ENCODE measurements around the gene GOT1.

GOT1 gene

DNA sequence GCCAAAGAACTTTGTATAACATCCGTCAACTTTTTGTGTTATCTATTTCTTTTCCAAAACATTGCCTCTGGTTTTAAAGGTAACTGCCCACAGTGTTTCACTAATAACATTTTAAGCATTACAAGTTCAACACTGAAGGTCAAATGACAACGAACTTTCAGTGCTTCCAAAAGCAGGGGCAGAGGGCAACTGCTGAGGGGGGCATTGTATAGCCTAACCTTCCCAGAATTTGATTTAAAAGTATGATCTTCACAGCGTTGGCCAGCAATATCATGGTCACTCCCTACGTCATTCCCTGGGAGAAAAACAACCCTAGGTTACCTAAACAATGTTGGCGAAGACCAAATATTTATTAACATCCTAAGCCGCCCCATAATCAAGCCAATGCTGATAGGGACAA, 2.5 kb upstream of the GOT1 start:
- DNase-seq, result no peak

DNA sequence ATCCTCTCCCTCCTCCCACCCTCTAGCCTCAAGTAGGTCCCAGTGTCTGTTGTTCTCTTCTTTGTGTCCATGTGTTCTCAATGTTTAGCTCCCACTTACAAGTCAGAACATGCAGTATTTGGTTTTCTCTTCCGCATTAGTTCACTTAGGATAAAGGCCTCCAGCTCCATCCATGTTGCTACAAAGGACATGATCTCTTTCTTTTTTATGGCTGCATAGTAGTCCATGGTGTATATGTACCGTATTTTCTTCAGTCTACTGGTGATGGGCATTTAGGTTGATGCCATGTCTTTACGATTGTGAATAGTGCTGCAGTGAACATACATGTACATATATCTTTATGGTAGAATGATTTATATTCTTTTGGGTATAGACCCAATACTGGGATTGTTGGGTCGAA, 1.6 kb upstream of the GOT1 start:
- DNase-seq, result no peak

DNA sequence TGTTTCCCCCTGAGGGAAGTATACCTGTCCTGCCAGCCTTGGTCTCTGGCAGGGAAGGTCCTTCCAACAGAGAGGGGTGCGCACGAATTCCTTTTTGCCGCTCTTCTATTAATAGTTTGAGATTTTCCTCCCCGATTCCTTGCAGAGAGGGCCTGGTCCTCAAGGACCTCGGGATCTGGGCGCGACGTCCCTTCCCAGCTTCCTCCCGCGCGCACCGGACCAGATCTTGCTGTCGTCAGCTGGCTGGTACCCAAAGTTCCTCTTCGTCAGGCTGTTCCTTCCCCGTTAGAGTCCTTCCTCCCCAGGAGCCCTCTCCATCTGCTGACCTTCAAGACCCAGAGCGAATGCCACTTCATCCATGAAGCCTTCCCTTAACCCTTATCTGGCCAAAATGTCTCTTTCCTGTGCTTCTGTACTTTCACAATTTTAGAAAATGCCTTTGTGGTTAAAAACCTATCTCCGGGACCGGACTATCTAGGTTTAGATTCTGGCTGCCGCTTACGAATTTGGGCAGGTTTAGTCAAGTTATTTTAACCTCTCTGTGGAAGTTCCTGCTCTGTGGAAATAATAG, 851 bp upstream of the GOT1 start:
- no peak for DNase-seq

DNA sequence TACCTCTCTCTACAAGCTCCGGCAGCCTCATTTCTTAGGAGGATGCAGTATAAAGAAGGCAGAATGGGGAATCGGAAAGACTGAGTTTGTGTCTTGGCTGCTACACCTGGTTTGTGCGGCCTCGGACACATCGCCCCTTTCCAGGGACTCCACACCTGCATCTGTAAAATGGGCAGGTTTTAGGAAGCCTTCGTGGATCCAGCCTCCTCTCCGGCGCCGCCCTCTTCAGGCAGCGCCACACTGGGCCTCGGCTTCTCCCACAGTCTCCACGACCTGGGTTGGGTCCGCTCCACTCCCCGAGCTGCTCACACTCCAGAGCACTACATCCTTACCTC, 341 bp downstream of the GOT1 start:
- no peak for DNase-seq

DNA sequence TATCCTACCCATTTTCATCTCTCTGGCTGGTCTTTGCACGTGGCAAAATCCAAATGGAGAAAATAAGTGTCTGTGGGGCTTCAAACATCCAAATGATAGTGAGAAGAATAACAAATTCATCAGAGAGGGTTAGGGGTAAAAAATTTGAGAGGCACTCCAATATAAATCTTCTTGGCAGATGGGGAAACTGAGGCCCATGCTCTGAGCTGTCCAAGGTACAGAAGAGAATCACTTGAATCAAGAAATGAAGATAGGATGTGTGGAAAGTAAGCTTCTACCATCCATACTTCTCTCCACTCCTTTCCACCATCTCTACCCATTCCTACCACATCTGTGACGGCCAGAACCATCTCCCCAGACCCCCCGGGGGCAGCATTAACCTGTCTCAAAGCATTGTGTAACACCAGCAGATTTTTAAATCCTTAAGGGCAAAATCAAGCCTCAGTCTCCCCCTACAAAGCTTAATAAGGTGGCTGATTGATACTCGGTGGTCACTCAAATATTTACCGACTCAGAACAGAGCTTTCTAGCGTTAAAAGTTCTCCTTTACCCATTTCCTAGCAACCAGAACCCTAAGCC, 818 bp downstream of the GOT1 start:
- DNase-seq, result no peak

DNA sequence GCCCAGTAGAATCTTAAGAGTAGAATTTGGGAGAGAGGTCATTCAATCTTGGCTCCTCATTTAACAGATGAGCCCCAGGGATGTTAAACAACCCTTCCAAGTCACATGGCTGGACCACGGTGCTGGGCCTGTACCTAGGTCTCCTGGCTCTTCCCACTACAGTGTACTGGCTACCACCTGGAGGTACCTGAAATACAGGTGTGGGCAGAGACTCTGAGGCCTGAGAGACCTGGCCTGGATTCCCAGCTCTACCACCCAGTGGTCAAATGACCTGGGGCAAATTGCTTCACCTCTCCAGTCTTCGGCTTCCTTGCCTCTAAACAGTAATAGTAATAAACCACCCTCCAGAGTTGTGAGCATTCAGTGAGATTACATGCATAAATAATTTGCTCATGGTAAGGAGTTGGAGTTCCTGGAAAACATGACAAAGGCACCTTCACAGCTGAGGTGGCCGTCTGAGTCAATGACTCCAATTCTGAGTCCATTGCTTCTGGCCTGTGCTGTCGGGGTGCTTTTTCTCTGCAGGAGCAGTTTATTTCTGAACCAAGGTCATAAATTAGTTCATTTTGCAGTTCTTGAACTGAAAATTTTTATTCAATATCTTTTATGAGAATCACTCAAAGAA, 2.7 kb downstream of the GOT1 start:
- DNase-seq, result no peak

DNA sequence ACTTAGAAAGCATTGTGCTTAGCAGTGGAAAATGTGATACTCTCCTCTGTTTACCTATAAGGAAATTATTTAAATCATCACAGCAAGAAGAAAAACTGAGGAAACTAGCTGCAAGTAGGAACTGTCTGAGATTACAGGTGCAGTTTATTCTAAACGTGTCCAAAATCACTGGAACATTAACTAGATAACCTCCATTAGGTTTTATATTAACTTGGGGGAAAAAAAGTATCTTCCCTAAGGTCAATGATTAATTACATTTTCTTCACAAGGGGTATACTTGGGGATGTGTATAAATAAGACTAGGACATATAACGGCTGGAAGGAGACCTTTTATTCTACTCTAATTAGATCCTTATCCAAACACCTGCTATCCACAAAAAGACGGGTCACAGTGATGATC, 3.7 kb downstream of the GOT1 start:
- DNase-seq, result no peak

DNA sequence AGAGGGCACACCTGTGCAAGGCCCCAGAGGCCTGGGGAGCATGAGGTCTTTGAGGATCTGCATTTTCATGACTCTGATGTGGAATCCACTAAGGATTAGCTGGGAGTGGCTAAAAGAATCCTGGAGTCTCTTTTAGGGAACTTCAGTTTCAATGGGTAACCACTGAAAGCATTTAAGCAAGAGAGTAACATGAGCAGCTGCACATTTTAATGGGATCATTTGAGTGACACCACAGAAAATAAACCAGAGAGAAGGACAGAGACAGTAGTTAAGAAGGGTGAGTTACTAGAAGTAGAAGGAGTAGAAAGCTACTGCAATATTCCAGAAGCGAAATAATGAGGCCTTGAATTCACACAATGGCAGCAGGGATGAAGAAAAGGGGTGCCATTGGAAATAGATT, 5.2 kb downstream of the GOT1 start:
- no peak for DNase-seq

DNA sequence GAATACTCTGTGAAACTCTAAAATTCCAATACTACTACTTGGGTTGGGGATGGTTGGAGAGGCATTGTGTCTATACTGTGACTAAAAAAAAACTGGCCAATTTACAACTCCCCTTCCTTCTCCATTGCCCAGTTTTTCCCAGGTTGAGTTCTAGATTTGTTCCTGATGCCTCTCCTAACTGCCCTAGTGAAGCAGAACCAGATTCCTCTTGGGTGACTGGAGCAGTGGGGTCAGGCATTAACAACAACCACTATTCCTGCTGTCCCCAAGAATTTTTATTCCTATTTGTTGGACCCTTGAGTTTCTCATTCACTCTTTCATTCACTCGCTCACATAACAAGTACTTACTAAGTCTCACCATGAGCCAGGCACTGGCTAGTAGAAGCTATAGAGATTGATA, 5.8 kb downstream of the GOT1 start:
- no peak for DNase-seq

DNA sequence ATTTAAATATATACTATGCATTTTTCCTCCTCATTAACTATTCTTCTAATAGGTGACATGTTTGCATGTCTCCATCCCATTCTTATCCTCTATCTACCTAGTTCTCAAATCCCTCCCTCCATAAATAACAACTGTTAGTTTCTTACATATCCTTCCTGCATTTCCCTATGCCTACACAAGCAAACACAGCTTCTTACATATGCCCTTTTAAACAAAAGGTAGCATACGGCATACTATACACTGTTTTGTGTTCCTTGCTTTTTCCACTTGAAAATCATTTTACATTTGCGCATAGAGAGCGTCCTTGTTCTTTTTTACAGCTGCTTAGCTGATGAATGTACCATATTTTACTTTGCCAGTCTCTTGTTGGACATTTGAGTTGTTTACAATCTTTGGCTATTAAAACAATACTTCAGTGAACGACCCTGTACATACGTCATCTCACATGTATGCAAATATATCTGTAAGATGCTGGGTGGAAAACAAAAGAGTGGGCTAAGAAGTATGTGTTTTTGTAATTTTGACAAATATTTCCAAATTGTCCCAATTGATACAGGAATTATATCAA, 7.8 kb downstream of the GOT1 start:
- no peak for DNase-seq

DNA sequence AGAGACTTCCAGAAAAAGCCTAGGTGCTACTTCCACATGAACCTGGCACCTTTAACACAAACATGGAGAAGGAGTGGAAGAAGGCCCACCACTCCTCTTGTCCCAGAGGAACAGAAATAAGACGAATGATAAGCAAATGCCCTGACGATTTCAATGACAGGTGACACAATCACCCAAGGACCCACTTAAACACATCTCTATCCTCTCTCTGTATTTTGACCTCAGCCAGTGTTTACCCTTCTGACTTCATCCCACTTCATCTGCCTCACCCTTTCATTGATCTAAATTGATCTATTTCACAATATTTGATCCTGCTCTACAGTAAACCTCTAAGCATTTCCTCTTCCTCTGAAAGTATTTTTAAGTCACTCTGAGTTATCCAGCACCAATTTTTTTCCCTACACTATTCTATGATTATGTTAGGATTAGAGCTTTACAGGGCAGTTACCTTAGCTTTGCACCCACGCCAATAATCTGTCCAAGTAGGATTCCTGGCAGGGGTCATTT, 9.1 kb downstream of the GOT1 start:
- no peak for DNase-seq

DNA sequence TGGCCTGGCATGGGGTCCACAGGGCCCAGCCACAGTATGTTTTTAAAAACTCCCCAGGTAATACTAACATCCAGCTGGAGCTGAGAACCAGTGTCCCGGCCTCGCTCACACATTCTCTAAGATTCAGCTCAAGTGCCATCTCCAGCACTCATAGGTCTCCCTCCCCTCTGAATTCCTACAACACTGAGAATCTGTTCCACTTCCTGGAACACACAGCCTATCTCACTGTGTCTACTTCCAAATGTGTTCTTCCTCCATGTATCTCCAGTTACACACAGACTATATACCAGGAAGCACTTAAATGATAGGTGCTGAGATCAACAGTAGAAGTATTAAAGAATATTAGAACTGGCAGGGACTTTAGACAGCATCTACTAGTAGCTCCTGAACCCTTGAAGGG, 10.7 kb downstream of the GOT1 start:
- no peak for DNase-seq

DNA sequence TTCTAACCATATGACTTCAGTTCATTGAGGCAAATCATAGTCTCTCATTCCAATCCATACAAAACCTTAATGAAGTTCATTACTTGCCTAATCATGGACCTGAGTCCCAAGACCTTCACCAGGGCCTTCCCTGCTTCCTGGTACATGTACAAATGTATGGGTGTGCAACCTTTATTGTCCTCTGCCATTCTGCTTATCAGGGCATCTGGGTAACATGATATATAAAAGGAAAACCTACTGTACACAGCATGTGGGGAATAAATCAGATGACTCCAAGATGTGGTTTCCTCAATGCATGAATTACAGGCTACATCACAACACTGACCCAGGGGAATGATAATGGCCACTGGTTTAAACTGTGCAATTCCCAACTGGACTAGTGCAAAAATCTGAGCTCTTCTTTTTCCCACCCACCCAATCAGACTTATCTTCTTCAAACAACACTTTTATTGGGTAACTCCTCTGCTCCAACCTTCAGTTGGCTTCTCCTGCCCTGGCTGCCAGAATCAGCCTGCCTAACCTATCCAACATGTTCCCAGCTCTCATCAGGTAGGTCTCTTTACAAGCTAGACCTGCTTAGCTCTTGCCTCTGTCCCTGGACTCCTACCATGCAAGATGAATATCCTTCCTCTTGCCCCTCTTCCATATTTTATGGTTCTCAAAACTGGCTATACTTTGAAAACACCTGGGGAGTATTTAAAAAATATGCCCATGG, 11.4 kb downstream of the GOT1 start:
- no peak for DNase-seq

DNA sequence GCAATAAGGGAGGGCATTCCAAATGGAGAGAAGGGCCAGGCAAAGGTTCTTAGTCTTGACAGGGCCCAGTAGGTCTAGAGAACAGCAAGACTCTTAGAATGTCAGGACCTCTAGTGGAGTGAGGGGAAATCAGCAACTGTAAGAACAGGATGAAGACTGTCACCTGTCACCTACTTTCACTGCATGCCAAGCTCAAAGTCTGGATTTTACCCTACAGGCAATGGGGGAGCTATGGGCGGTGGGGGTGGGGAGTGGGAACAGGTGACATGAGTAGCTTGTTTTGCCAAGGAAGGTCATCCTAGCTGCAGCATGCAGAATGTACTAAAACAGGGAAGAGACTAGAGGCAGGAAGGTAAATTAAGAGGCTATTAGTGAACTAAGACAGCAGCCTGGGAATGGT, 18.3 kb downstream of the GOT1 start:
- DNase-seq, result no peak

DNA sequence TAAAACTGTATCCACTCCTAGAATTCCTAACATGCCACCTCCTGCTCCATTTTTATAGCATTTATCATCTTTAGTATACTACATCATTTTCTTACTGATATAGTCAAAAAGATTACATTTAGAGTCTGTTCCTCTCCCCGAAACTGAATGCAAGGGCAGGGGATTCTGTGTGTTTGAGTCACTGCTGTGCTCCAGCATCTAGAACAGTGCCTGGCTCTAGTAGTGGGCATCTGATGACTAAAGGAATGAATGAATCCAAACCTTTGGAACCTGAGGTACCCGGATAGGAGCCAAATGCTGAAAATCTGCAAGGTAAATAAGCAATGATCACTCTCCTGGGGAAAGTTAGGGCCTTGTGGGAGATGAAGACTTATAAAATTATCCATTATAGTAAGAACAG, 18.9 kb downstream of the GOT1 start:
- no peak for DNase-seq

DNA sequence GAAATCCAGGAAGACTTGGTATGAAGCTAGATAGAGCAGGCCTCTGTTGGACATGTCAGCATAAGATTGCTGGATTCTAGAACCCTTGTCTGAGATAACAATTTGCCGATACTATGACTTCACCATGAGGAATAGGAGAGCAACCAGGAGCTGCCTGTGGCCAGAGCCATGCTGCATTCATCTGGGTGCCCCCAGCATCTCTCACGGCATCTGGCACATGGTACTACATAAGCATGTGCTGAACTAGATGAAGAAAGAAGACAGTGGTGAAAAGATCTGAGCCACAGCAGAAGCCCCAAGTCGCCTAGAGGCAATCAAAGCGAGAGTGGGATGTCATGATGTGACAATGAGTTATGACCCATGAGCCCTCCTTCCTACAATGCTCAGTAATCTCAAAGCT, 19.5 kb downstream of the GOT1 start:
- DNase-seq, result no peak

DNA sequence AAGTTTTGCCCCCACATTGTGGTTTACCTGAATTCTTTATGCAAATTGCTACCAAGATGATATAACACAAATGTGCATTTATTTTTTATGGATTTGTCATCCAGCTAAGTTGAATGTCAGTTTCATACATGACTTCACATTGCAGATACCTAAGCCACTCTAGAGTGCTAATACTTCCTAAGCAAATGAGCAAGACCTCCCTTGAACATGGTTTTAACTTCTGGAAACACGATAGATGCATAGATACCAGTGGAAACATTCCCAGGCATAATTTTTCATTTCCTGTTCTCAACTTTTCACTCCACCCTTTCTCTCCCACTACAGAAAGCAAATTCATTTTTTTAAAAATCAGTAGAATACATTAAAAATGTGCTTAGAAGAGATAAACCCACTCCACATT, 20.3 kb downstream of the GOT1 start:
- no peak for DNase-seq

DNA sequence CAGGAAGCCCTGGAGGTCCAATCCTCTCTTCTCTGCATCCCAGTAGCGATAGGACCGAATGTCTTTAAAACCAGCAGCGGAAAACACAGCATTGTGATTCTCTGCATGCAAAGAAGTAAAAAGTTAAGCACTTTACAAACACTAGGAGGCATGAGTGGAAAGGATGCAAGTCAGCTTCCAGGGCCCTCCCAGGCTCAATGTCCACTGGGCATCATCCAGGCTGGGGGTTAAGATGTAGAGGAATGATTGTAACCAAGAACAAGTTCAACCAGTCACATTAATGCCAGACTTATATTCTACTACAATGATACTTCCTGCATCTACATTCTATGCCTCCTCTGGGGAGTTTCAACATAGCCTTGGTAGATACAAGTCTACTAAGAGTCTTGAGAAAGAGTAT, 24.3 kb downstream of the GOT1 start:
- no peak for DNase-seq

DNA sequence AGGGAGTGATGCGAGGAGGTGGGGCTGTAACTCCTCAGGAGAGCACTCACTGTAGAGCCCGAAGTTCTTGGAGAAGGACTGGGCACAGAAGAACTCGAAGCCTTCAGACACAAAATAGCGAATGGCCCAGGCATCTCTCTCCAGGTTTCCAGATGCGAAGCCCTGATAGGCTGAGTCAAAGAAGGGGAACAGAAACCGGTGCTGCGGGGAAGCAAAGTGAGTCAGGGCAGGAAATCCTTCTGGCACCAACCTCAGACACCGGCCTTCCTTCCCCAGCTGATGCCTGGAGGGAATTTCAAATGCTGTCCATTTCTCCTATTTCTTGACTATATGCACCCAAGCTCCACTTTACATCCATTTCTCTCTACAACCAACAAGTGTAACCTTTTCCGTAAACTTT, 26.8 kb downstream of the GOT1 start:
- DNase-seq, result no peak

DNA sequence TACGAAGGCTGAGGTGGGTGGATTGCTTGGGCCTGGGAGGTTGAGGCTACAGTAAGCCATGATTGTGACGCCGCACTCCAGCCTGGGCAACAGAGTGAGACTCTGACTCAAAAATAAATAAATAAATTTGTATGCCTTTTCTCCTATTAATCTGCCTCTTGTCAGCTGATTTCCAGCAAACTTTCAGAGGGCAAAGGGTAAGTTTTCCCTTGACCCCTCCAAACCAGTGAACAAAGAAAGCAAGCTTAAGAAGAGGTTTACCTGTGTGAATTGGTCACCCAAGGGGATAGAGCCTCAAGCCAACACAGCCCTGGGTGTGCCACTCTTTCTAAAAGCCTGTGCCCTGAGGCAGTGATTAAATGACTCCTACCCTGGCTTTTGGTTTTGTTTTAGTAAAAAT, 30.8 kb downstream of the GOT1 start:
- DNase-seq, result no peak

DNA sequence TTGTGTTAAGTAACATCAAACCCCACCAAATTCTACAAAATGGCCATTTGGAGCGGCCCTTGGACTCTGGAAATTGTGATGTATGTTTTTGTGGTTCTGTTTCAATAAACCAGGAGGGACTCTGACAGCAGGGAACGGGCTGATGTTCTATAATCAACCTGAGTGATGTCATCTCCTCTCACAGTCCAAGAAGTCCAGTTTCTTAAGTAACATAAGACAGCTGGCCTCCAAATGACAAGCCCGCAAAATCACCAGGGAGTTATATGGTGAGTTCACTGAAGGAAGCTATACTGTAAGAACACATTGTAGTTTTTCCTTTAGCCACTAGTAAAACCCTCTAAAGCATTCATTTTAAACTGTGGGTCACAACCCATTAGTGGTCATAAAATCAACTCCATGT, 34.0 kb downstream of the GOT1 start:
- DNase-seq, result no peak

DNA sequence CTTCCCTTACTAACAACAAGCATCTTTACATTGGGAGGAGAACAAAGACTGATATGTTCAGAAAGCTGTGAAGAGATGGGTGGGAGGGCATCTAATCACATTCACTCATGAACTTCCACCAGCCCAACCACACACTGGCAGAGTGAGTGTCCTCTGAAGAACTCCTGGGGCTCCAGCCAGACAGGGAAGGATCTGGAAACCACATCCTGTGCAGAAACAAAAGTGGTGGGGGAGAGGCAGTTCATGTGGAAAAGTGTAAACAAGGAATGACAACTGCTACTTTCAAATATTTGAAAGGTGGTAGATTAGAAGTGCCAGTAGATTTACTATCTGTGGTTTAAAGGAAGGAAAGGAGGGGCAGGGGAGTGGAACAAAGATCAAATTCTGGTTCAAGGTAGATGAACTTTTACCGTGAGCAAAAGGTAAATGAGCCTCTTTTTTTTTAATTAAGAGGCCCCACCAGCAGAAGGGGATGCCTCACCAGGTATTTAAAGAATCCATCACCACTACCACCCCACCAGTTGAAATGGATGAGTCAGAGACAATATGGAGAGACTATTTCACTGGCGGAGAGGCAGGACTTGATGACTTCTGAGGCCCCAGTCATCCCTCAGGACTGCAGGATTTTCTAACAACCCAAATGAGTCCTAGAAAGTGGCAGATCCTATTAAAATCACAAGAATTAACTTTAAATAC, 34.5 kb downstream of the GOT1 start:
- no peak for DNase-seq

DNA sequence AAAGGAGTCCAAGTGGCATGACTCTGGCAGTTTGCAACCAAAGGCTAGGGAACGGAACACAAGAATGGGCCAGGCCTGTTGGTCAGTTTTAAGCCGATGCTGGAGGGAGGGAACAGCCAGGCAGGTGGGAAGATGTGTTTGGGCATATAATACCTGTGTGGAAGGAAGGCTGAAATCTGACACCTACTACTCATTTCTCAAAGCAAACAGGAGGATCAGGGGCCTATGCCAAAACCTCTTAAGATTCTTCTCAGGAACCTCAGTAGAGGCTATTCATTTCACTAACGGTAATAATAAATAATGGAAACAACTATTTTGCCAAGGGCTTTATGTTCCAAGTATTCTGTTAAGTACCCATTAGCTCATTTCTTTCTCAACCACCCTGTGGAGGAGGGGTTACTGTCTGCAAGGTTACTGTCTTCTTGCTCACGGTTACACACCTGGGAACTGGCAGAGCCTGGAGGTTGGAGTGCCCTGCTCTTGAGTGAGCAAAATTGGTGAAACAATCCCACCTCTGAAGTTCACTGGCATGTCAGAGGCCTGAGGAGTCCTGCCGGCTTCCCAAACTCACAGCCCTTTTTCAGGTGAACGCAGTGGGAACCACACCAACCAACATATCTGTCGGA, 35.5 kb downstream of the GOT1 start:
- DNase-seq, result no peak

All from activated gamma-delta T cell treated with Interleukin-2 at 50 U/mL for 16 hours (primary cell).